GM12801 (cell line): ENCODE results near the gene GPR22.

Experiments
- TF ChIP-seq, protein P1 (sequence below): IDR thresholded peaks from one replicate; pipeline ENCODE4 v1.5.1; 2011; ENCODE audit warnings: control low read depth; ENCODE audit not compliant: insufficient read length; ENCODE audit errors: extremely low read depth

The GPR22 gene

DNA sequence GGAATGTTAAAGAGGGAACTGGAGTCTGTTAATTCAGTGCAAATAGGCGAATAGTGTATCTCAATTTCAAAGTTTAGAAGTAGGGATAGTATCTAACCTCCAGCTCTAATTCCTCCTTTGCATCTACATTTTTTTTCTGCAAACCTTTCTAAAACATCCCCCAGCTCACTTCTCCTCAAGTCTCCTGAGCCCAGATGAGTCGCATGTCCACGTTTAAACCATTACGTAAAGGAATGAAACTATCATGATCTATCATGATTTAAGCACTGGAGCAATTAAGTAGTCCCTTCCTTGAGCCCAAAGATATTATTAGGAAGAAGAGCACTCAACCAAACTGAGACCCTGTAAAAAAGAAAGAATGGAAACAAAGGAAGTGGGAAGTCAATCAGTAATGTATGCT is 29.9 kb downstream of the GPR22 start:
- TF ChIP-seq, protein P1, sequence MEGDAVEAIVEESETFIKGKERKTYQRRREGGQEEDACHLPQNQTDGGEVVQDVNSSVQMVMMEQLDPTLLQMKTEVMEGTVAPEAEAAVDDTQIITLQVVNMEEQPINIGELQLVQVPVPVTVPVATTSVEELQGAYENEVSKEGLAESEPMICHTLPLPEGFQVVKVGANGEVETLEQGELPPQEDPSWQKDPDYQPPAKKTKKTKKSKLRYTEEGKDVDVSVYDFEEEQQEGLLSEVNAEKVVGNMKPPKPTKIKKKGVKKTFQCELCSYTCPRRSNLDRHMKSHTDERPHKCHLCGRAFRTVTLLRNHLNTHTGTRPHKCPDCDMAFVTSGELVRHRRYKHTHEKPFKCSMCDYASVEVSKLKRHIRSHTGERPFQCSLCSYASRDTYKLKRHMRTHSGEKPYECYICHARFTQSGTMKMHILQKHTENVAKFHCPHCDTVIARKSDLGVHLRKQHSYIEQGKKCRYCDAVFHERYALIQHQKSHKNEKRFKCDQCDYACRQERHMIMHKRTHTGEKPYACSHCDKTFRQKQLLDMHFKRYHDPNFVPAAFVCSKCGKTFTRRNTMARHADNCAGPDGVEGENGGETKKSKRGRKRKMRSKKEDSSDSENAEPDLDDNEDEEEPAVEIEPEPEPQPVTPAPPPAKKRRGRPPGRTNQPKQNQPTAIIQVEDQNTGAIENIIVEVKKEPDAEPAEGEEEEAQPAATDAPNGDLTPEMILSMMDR = no peak

DNA sequence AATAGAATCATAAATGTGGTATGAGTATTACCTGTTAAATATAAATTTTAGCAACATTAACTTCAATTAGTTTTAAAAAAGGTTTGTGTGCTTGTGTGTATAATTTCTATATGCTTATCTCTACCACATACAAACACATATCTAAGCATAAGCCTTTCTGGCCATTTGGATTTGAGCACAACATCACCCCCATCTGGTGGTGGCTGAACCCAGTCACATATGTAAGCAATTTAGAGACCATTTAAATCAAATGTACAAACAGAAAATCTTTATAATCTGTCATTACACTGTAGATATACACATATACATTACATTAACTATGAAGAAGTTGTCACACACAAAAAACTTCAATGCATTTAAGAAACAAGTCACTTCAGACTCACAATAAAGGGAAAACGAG is 31.7 kb downstream of the GPR22 start:
- TF ChIP-seq, protein P1 = no peak

DNA sequence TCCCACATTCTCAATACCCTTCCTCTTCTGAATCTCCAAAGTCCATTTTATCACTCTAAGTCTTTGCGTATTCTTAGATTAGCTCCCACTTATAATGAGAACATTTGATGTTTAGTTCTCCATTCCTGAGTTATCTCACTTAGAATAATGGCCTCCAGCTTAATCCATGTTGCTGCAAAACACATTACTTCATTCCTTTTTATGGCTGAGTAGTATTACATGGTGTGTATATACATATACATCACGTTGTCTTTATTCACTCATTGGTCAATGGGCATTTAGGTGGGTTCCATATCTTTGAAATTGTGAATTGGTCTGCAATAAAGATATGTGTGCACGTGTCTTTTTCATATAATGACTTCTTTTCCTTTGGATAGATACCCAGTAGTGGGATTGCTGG is 32.3 kb downstream of the GPR22 start:
- TF ChIP-seq, protein P1 = no peak

DNA sequence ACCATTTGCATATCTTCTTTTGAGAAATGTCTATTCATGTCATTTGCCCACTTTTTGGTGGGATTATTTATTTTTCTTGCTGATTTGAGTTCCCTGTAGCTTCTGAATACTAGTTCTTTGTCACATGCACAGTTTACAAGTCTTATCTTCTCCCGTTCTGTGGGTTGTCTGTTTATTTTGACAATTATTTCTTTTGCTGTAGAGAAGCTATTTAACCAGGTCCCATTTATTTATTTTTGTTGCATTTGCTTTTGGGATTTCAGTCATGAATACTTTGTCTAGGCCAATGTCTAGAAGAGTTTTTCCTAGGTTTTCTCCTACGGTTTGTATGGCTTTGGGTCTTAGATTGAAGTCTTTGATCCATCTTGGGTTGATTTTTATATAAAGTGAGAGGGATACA is 32.9 kb downstream of the GPR22 start:
- TF ChIP-seq, protein P1 = no peak

DNA sequence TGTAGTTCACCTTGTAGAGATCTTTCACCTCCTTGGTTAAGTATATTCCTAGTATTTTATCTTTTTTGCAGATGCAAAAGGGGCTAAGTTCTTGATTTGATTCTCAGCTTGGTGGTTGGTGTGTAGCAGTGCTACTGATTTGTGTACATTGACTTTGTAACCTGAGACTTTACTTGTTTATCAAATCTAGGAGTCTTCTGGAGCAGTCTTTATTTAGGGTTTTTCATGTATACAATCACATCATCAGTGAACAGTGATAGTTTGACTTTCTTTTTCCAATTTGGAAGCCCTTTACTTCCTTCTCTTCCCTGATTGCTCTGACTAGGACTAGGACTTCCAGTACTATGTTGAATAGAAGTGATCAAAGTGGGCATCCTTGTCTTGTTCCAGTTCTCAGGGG is 33.8 kb downstream of the GPR22 start:
- TF ChIP-seq, protein P1 = no peak

DNA sequence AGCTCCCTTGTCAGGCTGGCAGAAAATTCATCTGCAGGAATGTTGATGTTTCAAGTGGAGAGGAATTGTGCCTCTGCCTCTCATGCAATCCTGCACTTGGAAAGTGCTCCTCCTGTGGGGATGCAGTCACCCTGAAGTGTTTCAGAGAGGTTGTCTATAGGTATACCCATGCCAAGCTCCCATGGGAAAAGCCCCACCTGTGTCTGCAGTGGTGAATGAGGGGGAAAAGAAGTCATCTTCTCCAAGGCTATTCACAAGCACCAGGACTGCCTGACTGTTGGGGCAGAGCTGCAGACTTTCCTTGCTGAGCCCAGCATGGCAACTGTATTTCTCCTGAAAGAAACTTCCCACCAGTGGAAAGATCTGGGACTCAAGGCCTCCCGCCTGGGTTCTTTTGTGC is 35.5 kb downstream of the GPR22 start:
- TF ChIP-seq, protein P1 = no peak

DNA sequence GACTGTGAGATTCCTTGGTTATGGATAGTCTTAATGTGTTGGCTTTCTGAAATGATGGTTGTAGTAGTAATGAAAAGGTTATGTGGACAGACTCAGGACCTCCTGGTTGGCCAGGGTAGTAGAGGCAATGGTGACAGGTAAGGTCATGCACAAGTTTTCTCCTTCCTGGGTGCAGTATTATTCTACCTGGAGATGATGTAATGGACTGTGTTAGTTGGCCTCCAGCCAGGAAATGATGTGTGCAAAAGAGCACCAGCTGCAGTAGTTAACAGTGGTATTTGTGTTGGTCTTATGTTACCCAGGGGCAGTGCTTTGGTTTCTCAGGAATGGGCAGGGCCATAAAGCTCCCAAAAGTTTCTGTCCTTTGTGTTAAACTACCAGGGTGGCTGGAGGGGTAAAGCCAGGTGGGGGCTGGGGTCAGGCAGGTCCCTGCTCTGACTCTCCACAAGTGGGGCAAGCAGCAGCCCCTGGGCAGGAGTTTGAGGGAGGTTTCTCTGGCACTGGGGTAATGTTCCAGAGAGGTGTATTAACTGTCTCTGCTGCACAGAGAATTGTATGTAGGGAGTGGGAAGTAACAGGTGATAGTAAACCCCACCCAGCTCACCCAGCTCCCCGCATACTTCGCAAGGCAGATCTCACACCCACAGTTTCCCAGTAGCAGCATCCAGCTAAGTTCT is 36.3 kb downstream of the GPR22 start:
- TF ChIP-seq, protein P1 = no peak
